Prostate gland (tissue), 2 donors: ENCODE measurements around the gene TAF4.

Source experiments
- POLR2A ChIP-seq: fragments of 450-650 bp; IDR thresholded peaks from one replicate; pipeline ENCODE4 v1.6.1; 2016; ENCODE audit warnings: antibody characterized with exemption, mild to moderate bottlenecking
- POLR2AphosphoS5 ChIP-seq: sonication (generic); formaldehyde crosslinking; IDR thresholded peaks from one replicate; pipeline ENCODE4 v1.6.1; 2017; ENCODE audit warnings: antibody characterized with exemption
- TF ChIP-seq, protein P1 (sequence below), 4 experiments: fragments of 200-600 bp in 2 of 4; fragments of 450-650 bp in 2 of 4; sonication (generic) in 2 of 4; IDR thresholded peaks; 1 replicate in 3 of 4; 2 replicates in 1 of 4; pipeline ENCODE4 v1.5.1; 2016 to 2019; ENCODE audit warnings: antibody characterized with exemption in 4 of 4, mild to moderate bottlenecking in 2 of 4, moderate library complexity in 2 of 4

DNA sequence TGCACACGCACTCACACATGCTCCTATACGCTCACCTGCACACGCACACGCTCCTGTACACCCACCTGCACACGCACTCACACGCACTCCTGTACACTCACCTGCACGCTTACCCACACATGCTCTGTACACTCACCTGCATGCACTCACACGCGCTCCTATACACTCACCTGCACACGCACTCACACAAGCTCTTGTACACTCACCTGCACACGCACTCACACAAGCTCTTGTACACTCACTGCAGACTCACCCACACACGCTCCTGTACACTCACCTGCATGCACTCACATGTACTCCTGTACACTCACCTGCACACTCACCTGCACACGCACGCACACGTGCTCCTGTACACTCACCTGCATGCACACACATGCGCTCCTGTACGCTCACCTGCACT is 22.0 kb upstream of the TAF4 start:
- TF ChIP-seq, protein P1, sequence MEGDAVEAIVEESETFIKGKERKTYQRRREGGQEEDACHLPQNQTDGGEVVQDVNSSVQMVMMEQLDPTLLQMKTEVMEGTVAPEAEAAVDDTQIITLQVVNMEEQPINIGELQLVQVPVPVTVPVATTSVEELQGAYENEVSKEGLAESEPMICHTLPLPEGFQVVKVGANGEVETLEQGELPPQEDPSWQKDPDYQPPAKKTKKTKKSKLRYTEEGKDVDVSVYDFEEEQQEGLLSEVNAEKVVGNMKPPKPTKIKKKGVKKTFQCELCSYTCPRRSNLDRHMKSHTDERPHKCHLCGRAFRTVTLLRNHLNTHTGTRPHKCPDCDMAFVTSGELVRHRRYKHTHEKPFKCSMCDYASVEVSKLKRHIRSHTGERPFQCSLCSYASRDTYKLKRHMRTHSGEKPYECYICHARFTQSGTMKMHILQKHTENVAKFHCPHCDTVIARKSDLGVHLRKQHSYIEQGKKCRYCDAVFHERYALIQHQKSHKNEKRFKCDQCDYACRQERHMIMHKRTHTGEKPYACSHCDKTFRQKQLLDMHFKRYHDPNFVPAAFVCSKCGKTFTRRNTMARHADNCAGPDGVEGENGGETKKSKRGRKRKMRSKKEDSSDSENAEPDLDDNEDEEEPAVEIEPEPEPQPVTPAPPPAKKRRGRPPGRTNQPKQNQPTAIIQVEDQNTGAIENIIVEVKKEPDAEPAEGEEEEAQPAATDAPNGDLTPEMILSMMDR (IDR thresholded peaks at IDR 0.05): no peak
- TF ChIP-seq POLR2AphosphoS5 (no peak), POLR2A (no peak)
